Trophoblast cell (in vitro differentiated cells and primary cell): Measurements from ENCODE around the gene PKP1.

Experiments used
- DNase-seq, 2 donors: peaks; one replicate each; pipeline ENCODE4 v3.0.0-alpha.2; 2016
- H2AFZ ChIP-seq: 2 replicates; pipeline ENCODE4 v1.6.1; 2013; ENCODE audit warnings: low read length, moderate library complexity, mild to moderate bottlenecking; ENCODE audit not compliant: insufficient read depth, poor library complexity
- H2AK5ac ChIP-seq: 2 replicates; pipeline ENCODE4 v1.6.1; 2013; ENCODE audit warnings: mild to moderate bottlenecking, low read length
- H2BK120ac ChIP-seq: 2 replicates; pipeline ENCODE4 v1.6.1; 2013; ENCODE audit warnings: low read length, mild to moderate bottlenecking, moderate library complexity; ENCODE audit not compliant: insufficient read depth, poor library complexity
- H2BK12ac ChIP-seq: 2 replicates; pipeline ENCODE4 v1.6.1; 2013; ENCODE audit warnings: mild to moderate bottlenecking, low read length, moderate library complexity
- H2BK5ac ChIP-seq: 2 replicates; pipeline ENCODE4 v1.6.1; 2013; ENCODE audit warnings: low read length, low read depth, moderate library complexity, mild to moderate bottlenecking; ENCODE audit not compliant: poor library complexity
- H3K14ac ChIP-seq: 2 replicates; pipeline ENCODE4 v1.6.1; 2013; ENCODE audit warnings: mild to moderate bottlenecking, low read length
- H3K18ac ChIP-seq: 2 replicates; pipeline ENCODE4 v1.6.1; 2013; ENCODE audit warnings: mild to moderate bottlenecking, low read length
- H3K23ac ChIP-seq: 2 replicates; pipeline ENCODE4 v1.6.1; 2013; ENCODE audit warnings: low read length
- H3K27ac ChIP-seq: 2 replicates; pipeline ENCODE4 v1.5.1; 2013; ENCODE audit warnings: low read depth, mild to moderate bottlenecking, inconsistent platforms, low read length, moderate library complexity
- H3K27me3 ChIP-seq: 2 replicates; pipeline ENCODE4 v1.6.1; 2013; ENCODE audit warnings: inconsistent platforms, mild to moderate bottlenecking, low read length, moderate library complexity; ENCODE audit not compliant: insufficient read depth
- H3K36me3 ChIP-seq, 2 experiments: 1 replicate in 1 of 2; 2 replicates in 1 of 2; pipeline ENCODE4 v1.6.1; 2013; ENCODE audit warnings: low read length in 2 of 2, mild to moderate bottlenecking in 2 of 2, moderate library complexity in 1 of 2; ENCODE audit not compliant: insufficient read depth in 2 of 2, control insufficient read depth in 1 of 2
- H3K4ac ChIP-seq: 2 replicates; pipeline ENCODE4 v1.6.1; 2013; ENCODE audit warnings: low read depth, mild to moderate bottlenecking, low read length, moderate library complexity
- H3K4me1 ChIP-seq, 2 experiments: 1 replicate in 1 of 2; 2 replicates in 1 of 2; pipeline ENCODE4 v1.6.1; 2013; ENCODE audit warnings: low read length in 2 of 2, mild to moderate bottlenecking in 2 of 2, moderate library complexity in 1 of 2; ENCODE audit not compliant: insufficient read depth in 2 of 2, control insufficient read depth in 1 of 2
- H3K4me2 ChIP-seq: 2 replicates; pipeline ENCODE4 v1.6.1; 2013; ENCODE audit warnings: inconsistent platforms, mild to moderate bottlenecking, low read length, moderate library complexity
- H3K4me3 ChIP-seq: 2 replicates; pipeline ENCODE4 v1.5.1; 2013; ENCODE audit warnings: mild to moderate bottlenecking, low read depth, low read length, inconsistent platforms
- H3K79me1 ChIP-seq: one replicate; pipeline ENCODE4 v1.6.1; 2013; ENCODE audit warnings: low read length
- H3K79me2 ChIP-seq: 2 replicates; pipeline ENCODE4 v1.6.1; 2013; ENCODE audit warnings: low read length, mild to moderate bottlenecking; ENCODE audit not compliant: control insufficient read depth, insufficient read depth, poor library complexity
- H3K9ac ChIP-seq: 2 replicates; pipeline ENCODE4 v1.6.1; 2013; ENCODE audit warnings: mild to moderate bottlenecking, low read length
- H3K9me3 ChIP-seq: 2 replicates; pipeline ENCODE4 v1.6.1; 2013; ENCODE audit warnings: low read depth, mild to moderate bottlenecking, control low read depth, inconsistent platforms, low read length; ENCODE audit not compliant: insufficient read depth
- H4K12ac ChIP-seq: 2 replicates; pipeline ENCODE4 v1.6.1; 2013; ENCODE audit warnings: low read depth, mild to moderate bottlenecking, low read length, moderate library complexity
- H4K8ac ChIP-seq: 2 replicates; pipeline ENCODE4 v1.6.1; 2013; ENCODE audit warnings: low read depth, mild to moderate bottlenecking, low read length, moderate library complexity
- H4K91ac ChIP-seq: one replicate; pipeline ENCODE4 v1.6.1; 2013; ENCODE audit warnings: low read depth, mild to moderate bottlenecking, low read length, moderate library complexity
- WGBS: extraction: QIAGEN DNeasy Blood & Tissue Kit; methylation state at CpG from one replicate; pipeline ENCODE4 v1.1.7; 2013; ENCODE audit warnings: missing lambda C conversion rate; ENCODE audit not compliant: insufficient read length, insufficient coverage; ENCODE audit errors: extremely low coverage; 5-methylcytosine and 5-hydroxymethylcytosine counted together

PKP1 gene

GRCh38 chr1:201288007-201288406, 4.7 kb downstream of the PKP1 start:
- Histone ChIP-seq H3K79me1 (no peaks in the 10 kb centered on the region), H3K18ac (no peak overlapping the region), H3K4ac (no peak overlapping the region), H2AFZ (no peak overlapping the region), H4K8ac (no peak overlapping the region), H2AK5ac (no peak overlapping the region), H3K9me3 (peaks cover 12% of the 10 kb centered on the region), H3K27me3 (peaks cover 4% of the 10 kb centered on the region), H3K14ac (no peak overlapping the region), H2BK5ac (no peak overlapping the region), H3K36me3 (no peaks in the 10 kb centered on the region), H4K91ac (no peak overlapping the region), H3K4me2 (no peak overlapping the region), H3K4me3 (no peak overlapping the region), H3K9ac (no peak overlapping the region), H3K23ac (peak overlapping the region; percentile 18), H3K79me2 (no peaks in the 10 kb centered on the region), H3K27ac (no peak overlapping the region), H2BK120ac (no peak overlapping the region), H3K4me1 (peaks cover 15 to 35% of the 10 kb centered on the region in 2 experiments), H2BK12ac (no peak overlapping the region), H4K12ac (no peak overlapping the region)
- DNase-seq, result peak in 1 of 2 donors; percentile 25
- no CpG with 5 or more reads among the region's 6 CpGs for WGBS

- Histone ChIP-seq H3K14ac (no peak overlapping the region), H3K27me3 (peaks cover under 1% of the 10 kb centered on the region)
Measured at GRCh38 chr1:201288765-201289164, 5.5 kb downstream of the PKP1 start.

GRCh38 chr1:201290551-201290950, 7.2 kb downstream of the PKP1 start:
- Histone ChIP-seq H2BK5ac (no peak overlapping the region), H3K9ac (no peak overlapping the region), H3K18ac (no peak overlapping the region), H3K4me2 (no peak overlapping the region), H2BK12ac (no peak overlapping the region), H2AFZ (no peak overlapping the region), H3K4me3 (no peak overlapping the region), H4K8ac (no peak overlapping the region), H3K79me2 (no peaks in the 10 kb centered on the region), H2AK5ac (no peak overlapping the region), H4K91ac (no peak overlapping the region), H3K4ac (no peak overlapping the region), H3K27ac (no peak overlapping the region), H2BK120ac (no peak overlapping the region), H3K9me3 (no peaks in the 10 kb centered on the region), H4K12ac (no peak overlapping the region), H3K14ac (no peak overlapping the region), H3K36me3 (no peaks in the 10 kb centered on the region), H3K27me3 (no peaks in the 10 kb centered on the region), H3K23ac (no peak overlapping the region), H3K79me1 (no peaks in the 10 kb centered on the region), H3K4me1 (peaks cover 15 to 28% of the 10 kb centered on the region in 2 experiments)
- WGBS, result no CpG with 5 or more reads among the region's 7 CpGs
- DNase-seq, result no peak

More at GRCh38 chr1:201288765-201289164, 5.5 kb downstream of the PKP1 start:
- no peak overlapping the region for H4K91ac ChIP-seq
- H3K9me3 ChIP-seq, result peaks cover 6% of the 10 kb centered on the region
- H2BK12ac ChIP-seq, result no peak overlapping the region
- H3K79me1 ChIP-seq, result no peaks in the 10 kb centered on the region
- H3K9ac ChIP-seq, result no peak overlapping the region
- no peak overlapping the region for H2BK5ac ChIP-seq
- H3K27ac ChIP-seq, result no peak overlapping the region
- H4K12ac ChIP-seq, result no peak overlapping the region
- H3K79me2 ChIP-seq, result no peaks in the 10 kb centered on the region
- H2AFZ ChIP-seq, result no peak overlapping the region
- no peak overlapping the region for H3K4me3 ChIP-seq
- H3K4me2 ChIP-seq, result no peak overlapping the region
- no peak overlapping the region for H3K4ac ChIP-seq
- WGBS, result no CpG with 5 or more reads among the region's 7 CpGs
- no peak overlapping the region for H4K8ac ChIP-seq
- no peak overlapping the region for H2AK5ac ChIP-seq
- H3K18ac ChIP-seq, result peak overlapping the region; percentile 18
- H3K36me3 ChIP-seq, result no peaks in the 10 kb centered on the region
- H2BK120ac ChIP-seq, result no peak overlapping the region
- no peak for DNase-seq
- H3K23ac ChIP-seq, result no peak overlapping the region
- peaks cover 15 to 28% of the 10 kb centered on the region in 2 experiments for H3K4me1 ChIP-seq

GRCh38 chr1:201291916-201292315, 8.6 kb downstream of the PKP1 start:
- H4K8ac ChIP-seq, result no peak overlapping the region
- peaks cover 15 to 21% of the 10 kb centered on the region in 2 experiments for H3K4me1 ChIP-seq
- H3K27me3 ChIP-seq, result no peaks in the 10 kb centered on the region
- no peaks in the 10 kb centered on the region for H3K36me3 ChIP-seq
- no peak overlapping the region for H2BK12ac ChIP-seq
- no peak overlapping the region for H2BK120ac ChIP-seq
- H3K4ac ChIP-seq, result no peak overlapping the region
- no peak overlapping the region for H3K23ac ChIP-seq
- H4K12ac ChIP-seq, result no peak overlapping the region
- H3K79me1 ChIP-seq, result no peaks in the 10 kb centered on the region
- no peak overlapping the region for H2AFZ ChIP-seq
- no peak for DNase-seq
- no peak overlapping the region for H3K27ac ChIP-seq
- no CpG with 5 or more reads among the region's 8 CpGs for WGBS
- no peaks in the 10 kb centered on the region for H3K9me3 ChIP-seq
- H3K9ac ChIP-seq, result no peak overlapping the region
- H3K18ac ChIP-seq, result no peak overlapping the region
- H3K14ac ChIP-seq, result no peak overlapping the region
- no peak overlapping the region for H3K4me3 ChIP-seq
- H3K4me2 ChIP-seq, result no peak overlapping the region
- no peak overlapping the region for H2AK5ac ChIP-seq
- H2BK5ac ChIP-seq, result no peak overlapping the region
- no peak overlapping the region for H4K91ac ChIP-seq
- H3K79me2 ChIP-seq, result no peaks in the 10 kb centered on the region
